HEK293 (cell line): ENCODE measurements around the gene CDH23.

Source experiments
- CTCF ChIA-PET: fragments of 350-600 bp; formaldehyde crosslinking; extraction: SDS; loops from one replicate; lab custom pipeline; 2021; ENCODE audit warnings: antibody characterized with exemption; lab: Yijun Ruan, JAX
- POLR2A ChIA-PET: fragments of 300-600 bp; formaldehyde crosslinking; extraction: SDS; loops from one replicate; lab custom pipeline; 2020; ENCODE audit warnings: antibody characterized with exemption, inconsistent platforms; lab: Yijun Ruan, JAX
- H3K27ac ChIP-seq: fragments of 200-500 bp; sonication (Bioruptor generic); 2 replicates; pipeline ENCODE4 v1.5.1; 2014; ENCODE audit warnings: low read depth, low read length, control low read depth, inconsistent platforms; ENCODE audit errors: extremely low read depth
- H3K36me3 ChIP-seq, 2 experiments: fragments of 200-500 bp in 1 of 2; sonication (Bioruptor generic) in 1 of 2; 1 replicate in 1 of 2; 2 replicates in 1 of 2; pipeline ENCODE4 v1.5.1; 2014 to 2017; ENCODE audit warnings: inconsistent platforms in 2 of 2, low read length in 2 of 2; ENCODE audit not compliant: control insufficient read depth in 2 of 2, insufficient read depth in 1 of 2
- H3K4me1 ChIP-seq: fragments of 200-500 bp; sonication (Bioruptor generic); 2 replicates; pipeline ENCODE4 v1.5.1; 2014; ENCODE audit warnings: mild to moderate bottlenecking, low read length, inconsistent platforms; ENCODE audit not compliant: control insufficient read depth, insufficient read depth
- H3K4me3 ChIP-seq: 2 replicates; pipeline ENCODE4 v1.5.1; 2011; ENCODE audit warnings: low read depth, mild to moderate bottlenecking, control low read depth, low read length, moderate library complexity
- H3K9me3 ChIP-seq: fragments of 200-500 bp; sonication (Bioruptor generic); 2 replicates; pipeline ENCODE4 v1.5.1; 2014; ENCODE audit warnings: low read depth, low read length, inconsistent platforms; ENCODE audit not compliant: control insufficient read depth, insufficient read depth
- GLI2 ChIP-seq: fragments of 450-650 bp; formaldehyde crosslinking; IDR thresholded peaks from 2 replicates; pipeline ENCODE4; 2017; ENCODE audit warnings: missing biosample characterization, missing genetic modification characterization, low read depth, borderline replicate concordance
- GLIS2 ChIP-seq: fragments of 450-650 bp; formaldehyde crosslinking; IDR thresholded peaks from 2 replicates; pipeline ENCODE4 v1.5.1; 2016; ENCODE audit warnings: missing biosample characterization, missing genetic modification characterization
- HIC1 ChIP-seq: fragments of 450-650 bp; formaldehyde crosslinking; IDR thresholded peaks from 2 replicates; pipeline ENCODE4 v1.5.1; 2016; ENCODE audit warnings: missing biosample characterization, missing genetic modification characterization
- KLF1 ChIP-seq: fragments of 450-650 bp; formaldehyde crosslinking; IDR thresholded peaks from 2 replicates; pipeline ENCODE4 v1.5.1; 2016; ENCODE audit warnings: missing biosample characterization, missing genetic modification characterization
- KLF8 ChIP-seq: fragments of 450-650 bp; formaldehyde crosslinking; IDR thresholded peaks from 2 replicates; pipeline ENCODE4 v1.5.1; 2016; ENCODE audit warnings: missing biosample characterization, missing genetic modification characterization
- KLF9 ChIP-seq: fragments of 450-650 bp; formaldehyde crosslinking; IDR thresholded peaks from 2 replicates; pipeline ENCODE4 v1.5.1; 2016; ENCODE audit warnings: missing biosample characterization, missing genetic modification characterization, low read depth
- MZF1 ChIP-seq: fragments of 450-650 bp; formaldehyde crosslinking; IDR thresholded peaks from 2 replicates; pipeline ENCODE4 v1.5.1; 2017; ENCODE audit warnings: missing biosample characterization, missing genetic modification characterization, borderline replicate concordance
- OVOL3 ChIP-seq: fragments of 450-650 bp; formaldehyde crosslinking; IDR thresholded peaks from 2 replicates; pipeline ENCODE4 v1.5.1; 2016; ENCODE audit warnings: missing biosample characterization, missing genetic modification characterization
- PATZ1 ChIP-seq: fragments of 450-650 bp; formaldehyde crosslinking; IDR thresholded peaks from 2 replicates; pipeline ENCODE4 v1.5.1; 2016; ENCODE audit warnings: missing biosample characterization, missing genetic modification characterization
- REPIN1 ChIP-seq: fragments of 450-650 bp; formaldehyde crosslinking; IDR thresholded peaks from 2 replicates; pipeline ENCODE4 v1.5.1; 2017; ENCODE audit warnings: missing biosample characterization, missing genetic modification characterization, low read depth
- SP2 ChIP-seq: fragments of 450-650 bp; formaldehyde crosslinking; IDR thresholded peaks from 2 replicates; pipeline ENCODE4 v1.5.1; 2016; ENCODE audit warnings: missing biosample characterization, missing genetic modification characterization
- SP7 ChIP-seq: fragments of 450-650 bp; formaldehyde crosslinking; IDR thresholded peaks from 2 replicates; pipeline ENCODE4 v1.5.1; 2016; ENCODE audit warnings: missing biosample characterization, missing genetic modification characterization
- YY1 ChIP-seq: fragments of 450-650 bp; formaldehyde crosslinking; IDR thresholded peaks from 2 replicates; pipeline ENCODE4 v1.5.1; 2018; ENCODE audit warnings: missing biosample characterization, missing genetic modification characterization
- YY2 ChIP-seq: fragments of 450-650 bp; formaldehyde crosslinking; IDR thresholded peaks from 2 replicates; pipeline ENCODE4 v1.5.1; 2016; ENCODE audit warnings: missing biosample characterization, missing genetic modification characterization
- ZBTB8A ChIP-seq: fragments of 450-650 bp; formaldehyde crosslinking; IDR thresholded peaks from 2 replicates; pipeline ENCODE4 v1.5.1; 2016; ENCODE audit warnings: missing biosample characterization, missing genetic modification characterization
- ZFP3 ChIP-seq: fragments of 450-650 bp; formaldehyde crosslinking; IDR thresholded peaks from 2 replicates; pipeline ENCODE4 v1.5.1; 2016; ENCODE audit warnings: low read depth, missing biosample characterization, missing genetic modification characterization
- ZFP41 ChIP-seq: fragments of 450-650 bp; formaldehyde crosslinking; IDR thresholded peaks from 2 replicates; pipeline ENCODE4 v1.5.1; 2016; ENCODE audit warnings: missing biosample characterization, missing genetic modification characterization, borderline replicate concordance
- ZNF10 ChIP-seq: fragments of 450-650 bp; formaldehyde crosslinking; IDR thresholded peaks from 2 replicates; pipeline ENCODE4 v1.5.1; 2017; ENCODE audit warnings: missing biosample characterization, missing genetic modification characterization
- ZNF221 ChIP-seq: fragments of 450-650 bp; formaldehyde crosslinking; IDR thresholded peaks from 2 replicates; pipeline ENCODE4 v1.5.1; 2017; ENCODE audit warnings: missing biosample characterization, missing genetic modification characterization, borderline replicate concordance
- ZNF433 ChIP-seq: fragments of 450-650 bp; formaldehyde crosslinking; IDR thresholded peaks from 2 replicates; pipeline ENCODE4 v1.5.1; 2016; ENCODE audit warnings: missing biosample characterization, missing genetic modification characterization, low read depth
- ZNF501 ChIP-seq: fragments of 450-650 bp; formaldehyde crosslinking; IDR thresholded peaks from 2 replicates; pipeline ENCODE4 v1.5.1; 2016; ENCODE audit warnings: missing biosample characterization, missing genetic modification characterization
- ZNF529 ChIP-seq: fragments of 450-650 bp; formaldehyde crosslinking; IDR thresholded peaks from 2 replicates; pipeline ENCODE4 v1.5.1; 2017; ENCODE audit warnings: missing genetic modification characterization, missing biosample characterization; ENCODE audit not compliant: insufficient replicate concordance
- ZNF549 ChIP-seq: fragments of 450-650 bp; IDR thresholded peaks from 2 replicates; pipeline ENCODE4 v1.5.1; 2018; ENCODE audit warnings: missing biosample characterization, missing genetic modification characterization, mild to moderate bottlenecking, inconsistent platforms, moderate library complexity
- ZNF561 ChIP-seq: fragments of 450-650 bp; IDR thresholded peaks from 2 replicates; pipeline ENCODE4 v1.5.1; 2018; ENCODE audit warnings: missing biosample characterization, missing genetic modification characterization, borderline replicate concordance
- ZNF571 ChIP-seq: fragments of 450-650 bp; formaldehyde crosslinking; IDR thresholded peaks from 2 replicates; pipeline ENCODE4 v1.5.0; 2017; ENCODE audit warnings: missing biosample characterization, missing genetic modification characterization
- ZNF621 ChIP-seq: fragments of 450-650 bp; formaldehyde crosslinking; IDR thresholded peaks from 2 replicates; pipeline ENCODE4 v1.5.1; 2017; ENCODE audit warnings: missing biosample characterization, missing genetic modification characterization
- ZNF629 ChIP-seq: fragments of 450-650 bp; formaldehyde crosslinking; IDR thresholded peaks from 2 replicates; pipeline ENCODE4 v1.5.1; 2017; ENCODE audit warnings: missing biosample characterization, missing genetic modification characterization
- ZNF660 ChIP-seq: fragments of 450-650 bp; IDR thresholded peaks from 2 replicates; pipeline ENCODE4 v1.5.1; 2018; ENCODE audit warnings: missing biosample characterization, mild to moderate bottlenecking, missing genetic modification characterization
- ZNF707 ChIP-seq: fragments of 450-650 bp; formaldehyde crosslinking; IDR thresholded peaks from 2 replicates; pipeline ENCODE4 v1.5.1; 2016; ENCODE audit warnings: missing biosample characterization, missing genetic modification characterization
- ZNF791 ChIP-seq: fragments of 450-650 bp; formaldehyde crosslinking; IDR thresholded peaks from 2 replicates; pipeline ENCODE4 v1.5.1; 2016; ENCODE audit warnings: missing biosample characterization, missing genetic modification characterization
- ZSCAN16 ChIP-seq: fragments of 450-650 bp; formaldehyde crosslinking; IDR thresholded peaks from 2 replicates; pipeline ENCODE4 v1.5.1; 2016; ENCODE audit warnings: missing biosample characterization, missing genetic modification characterization
- ZSCAN23 ChIP-seq: fragments of 450-650 bp; formaldehyde crosslinking; IDR thresholded peaks from 2 replicates; pipeline ENCODE4 v1.5.1; 2016; ENCODE audit warnings: missing biosample characterization, missing genetic modification characterization
- TF ChIP-seq, protein P1 (sequence below): fragments of 450-650 bp; formaldehyde crosslinking; IDR thresholded peaks from 2 replicates; pipeline ENCODE4 v1.5.1; 2017; ENCODE audit warnings: missing biosample characterization, missing genetic modification characterization

CDH23 gene

GRCh38 chr10:71595649-71596048, 198.9 kb downstream of the CDH23 start:
- ChIA-PET CTCF (interaction anchor here (3.0 kb wide), 1 partner anchor 13 kb away, joined by 13 read pairs; no protein-coding TSS in a partner anchor), POLR2A (no interaction called here)
- no peak for TF ChIP-seq ZNF221 (tag by site-specific recombination)
- no peak for TF ChIP-seq ZNF501
- TF ChIP-seq ZFP41 (tag by site-specific recombination) = no peak
- TF ChIP-seq GLIS2 (tag by site-specific recombination) = no peak
- no peak for TF ChIP-seq SP2 (tag by site-specific recombination)
- TF ChIP-seq ZNF791 (tag by site-specific recombination) = no peak
- TF ChIP-seq PATZ1 (tag by site-specific recombination) = no peak
- no peak for TF ChIP-seq REPIN1 (tag by site-specific recombination)
- no peak for TF ChIP-seq ZNF561 (tag by site-specific recombination)
- no peak for TF ChIP-seq KLF1
- TF ChIP-seq SP7 (tag by site-specific recombination) = no peak
- no peak for TF ChIP-seq ZNF621 (tag by site-specific recombination)
- TF ChIP-seq ZSCAN23 = no peak
- no peak for TF ChIP-seq ZNF629 (tag by site-specific recombination)
- no peak for TF ChIP-seq OVOL3 (tag by site-specific recombination)
- no peak for TF ChIP-seq HIC1
- H3K36me3 ChIP-seq = no peaks in the 10 kb centered on the region
- no peaks in the 10 kb centered on the region for H3K9me3 ChIP-seq
- no peak overlapping the region for H3K27ac ChIP-seq
- H3K4me3 ChIP-seq = no peak overlapping the region
- H3K4me1 ChIP-seq = 0 out of 2 replicates have a peak, but pooled peaks cover 1% of the 10 kb centered on the region

DNA sequence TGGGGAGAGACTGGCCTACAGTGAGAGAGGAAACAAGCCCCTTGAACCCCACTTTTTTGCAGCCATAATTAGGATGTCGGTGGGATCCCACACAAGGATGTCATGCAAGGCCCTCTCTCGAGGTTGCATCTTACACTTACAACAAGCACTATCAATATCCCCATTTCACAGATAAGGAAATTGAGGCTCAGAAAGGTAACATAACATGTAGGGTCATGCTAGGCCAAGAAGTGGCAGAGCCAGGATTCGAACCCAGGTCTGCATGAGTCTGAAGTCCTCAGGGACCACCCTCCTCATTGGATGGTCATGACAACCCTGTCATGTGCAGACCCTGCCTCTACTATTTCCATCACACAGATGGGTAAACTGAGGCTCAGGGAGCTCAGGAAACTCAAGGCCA, 199.4 kb downstream of the CDH23 start:
- no peaks in the 10 kb centered on the region for H3K36me3 ChIP-seq
- POLR2A ChIA-PET = no interaction called here
- TF ChIP-seq ZBTB8A (tag by site-specific recombination) (no peak), KLF9 (tag by site-specific recombination) (no peak), REPIN1 (tag by site-specific recombination) (no peak), YY1 (tag by site-specific recombination) (no peak), ZNF549 (tag by site-specific recombination) (no peak), ZNF571 (tag by site-specific recombination) (no peak), GLI2 (tag by site-specific recombination) (no peak), ZNF660 (tag by site-specific recombination) (no peak), ZFP3 (no peak), ZSCAN16 (tag by site-specific recombination) (no peak), ZNF10 (tag by site-specific recombination) (no peak), ZNF433 (tag by site-specific recombination) (no peak), MZF1 (tag by site-specific recombination) (no peak), YY2 (no peak), ZNF529 (tag by site-specific recombination) (no peak), KLF8 (tag by site-specific recombination) (no peak), ZNF707 (tag by site-specific recombination) (no peak)
- TF ChIP-seq, protein P1, sequence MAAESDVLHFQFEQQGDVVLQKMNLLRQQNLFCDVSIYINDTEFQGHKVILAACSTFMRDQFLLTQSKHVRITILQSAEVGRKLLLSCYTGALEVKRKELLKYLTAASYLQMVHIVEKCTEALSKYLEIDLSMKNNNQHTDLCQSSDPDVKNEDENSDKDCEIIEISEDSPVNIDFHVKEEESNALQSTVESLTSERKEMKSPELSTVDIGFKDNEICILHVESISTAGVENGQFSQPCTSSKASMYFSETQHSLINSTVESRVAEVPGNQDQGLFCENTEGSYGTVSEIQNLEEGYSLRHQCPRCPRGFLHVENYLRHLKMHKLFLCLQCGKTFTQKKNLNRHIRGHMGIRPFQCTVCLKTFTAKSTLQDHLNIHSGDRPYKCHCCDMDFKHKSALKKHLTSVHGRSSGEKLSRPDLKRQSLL (tag by site-specific recombination) = no peak
- no peaks in the 10 kb centered on the region for H3K9me3 ChIP-seq
- H3K4me3 ChIP-seq = no peak overlapping the region
- CTCF ChIA-PET = interaction anchor here (3.0 kb wide), 1 partner anchor 13 kb away, joined by 13 read pairs; no protein-coding TSS in a partner anchor
- H3K27ac ChIP-seq = no peak overlapping the region
- H3K4me1 ChIP-seq = no peaks in the 10 kb centered on the region
